Amniotic stem cell (primary cell): ENCODE data around the gene FUT3.
"Not testable (repeated sequence)": the region's sequence is repeated elsewhere in the genome, so short reads cannot be mapped to it uniquely, and the experiment has no call there.

Source experiments
- DNase-seq: peaks from one replicate; lab custom pipeline; 2025; lab: John Stamatoyannopoulos, UW

The FUT3 gene

DNA sequence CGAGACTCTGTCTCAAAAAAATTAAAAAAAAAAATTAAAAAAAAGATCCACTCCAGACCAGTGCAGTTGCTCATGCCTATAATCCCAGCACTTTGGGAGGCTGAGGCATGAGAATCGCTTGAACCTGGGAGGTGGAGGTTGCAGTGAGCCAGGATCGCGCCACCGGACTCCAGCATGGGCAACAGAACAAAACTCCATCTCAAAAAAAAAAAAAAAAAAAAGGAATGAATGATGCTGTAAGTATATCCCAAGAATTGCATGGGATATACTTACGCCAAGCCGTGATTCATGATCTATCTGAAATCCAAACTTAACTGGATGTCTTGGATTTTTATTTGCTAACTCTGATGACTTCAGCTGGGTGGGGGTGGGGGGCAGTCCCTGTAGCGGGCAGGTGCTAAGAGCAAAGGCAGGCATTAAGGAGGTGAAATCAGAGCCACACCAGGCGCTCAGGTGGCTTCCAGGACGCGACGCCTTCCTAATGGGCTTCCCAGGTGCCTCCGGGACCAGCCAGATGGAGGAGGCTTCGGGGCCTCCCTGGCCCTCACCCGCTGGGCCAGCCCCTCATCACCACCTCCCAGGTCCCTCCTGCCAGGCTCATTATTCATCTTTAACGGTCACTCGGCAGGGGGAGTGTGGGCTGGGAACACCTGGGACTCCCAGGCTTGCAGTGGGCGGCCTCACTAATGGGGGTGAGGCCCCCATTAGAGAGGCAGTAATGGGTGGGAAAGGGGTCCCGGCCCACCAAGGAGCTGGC, 30.5 kb upstream of the FUT3 start:
- DNase-seq: no peak

DNA sequence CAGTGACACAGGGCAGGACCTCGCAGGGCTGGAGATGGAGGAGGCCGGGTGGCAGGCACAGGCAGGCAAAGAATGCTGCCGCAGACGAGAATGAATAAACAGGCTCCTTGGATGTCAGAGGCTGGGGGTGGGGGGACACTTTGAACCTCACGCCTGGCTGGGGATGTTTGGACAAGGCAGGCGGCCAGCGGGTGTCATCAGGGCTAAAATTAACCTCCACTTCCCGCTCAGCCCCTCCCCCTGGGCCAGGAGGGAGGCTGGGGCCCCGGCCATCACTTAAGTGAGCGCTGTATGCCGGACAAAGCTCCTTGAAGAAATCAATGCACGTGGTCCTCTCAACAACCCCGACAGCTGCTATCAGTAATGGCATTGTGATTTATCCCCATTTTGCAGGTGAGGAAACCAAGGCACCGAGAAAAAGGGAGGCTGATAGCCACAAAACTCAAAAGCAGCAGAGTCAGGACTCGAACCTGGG, 29.4 kb upstream of the FUT3 start:
- DNase-seq: no peak

DNA sequence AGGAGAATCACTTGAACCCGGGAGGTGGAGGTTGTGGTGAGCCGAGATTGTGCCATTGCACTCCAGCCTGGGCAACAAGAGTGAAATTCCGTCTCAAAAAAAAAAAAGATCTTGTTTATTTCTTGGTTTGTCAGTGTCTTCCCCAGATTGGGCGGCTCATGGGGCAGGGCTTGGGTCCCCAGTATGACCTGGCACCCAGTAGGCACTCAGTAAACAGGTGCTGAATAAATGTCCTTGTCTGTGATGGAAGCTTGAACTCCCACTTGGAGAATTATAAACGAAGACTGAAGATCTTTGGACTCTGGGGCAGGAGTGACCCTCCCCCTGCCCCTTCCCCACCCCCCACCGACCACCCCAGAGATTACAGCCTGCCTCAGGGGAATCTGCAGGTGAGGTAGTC, 28.9 kb upstream of the FUT3 start:
- DNase-seq: no peak

DNA sequence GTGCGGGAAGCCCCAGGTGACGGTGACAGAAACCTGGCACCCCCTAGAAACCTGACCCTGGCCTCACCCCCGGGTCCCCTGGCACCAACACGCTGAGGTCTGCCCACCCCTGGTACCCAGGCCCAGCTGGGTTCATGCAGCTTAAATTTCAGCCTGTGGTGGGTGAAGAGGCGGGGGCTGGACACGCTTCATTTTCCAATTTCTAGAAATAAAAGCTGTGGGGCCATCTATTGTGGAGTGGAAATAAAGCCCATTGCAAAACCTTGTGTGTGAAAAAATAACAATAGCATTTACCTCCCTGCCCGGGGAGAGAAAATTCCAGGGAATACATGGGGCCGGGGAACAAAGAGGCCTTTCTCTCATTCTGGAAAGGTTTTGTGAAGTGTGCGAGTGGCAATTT, 26.6 kb upstream of the FUT3 start:
- no peak for DNase-seq

DNA sequence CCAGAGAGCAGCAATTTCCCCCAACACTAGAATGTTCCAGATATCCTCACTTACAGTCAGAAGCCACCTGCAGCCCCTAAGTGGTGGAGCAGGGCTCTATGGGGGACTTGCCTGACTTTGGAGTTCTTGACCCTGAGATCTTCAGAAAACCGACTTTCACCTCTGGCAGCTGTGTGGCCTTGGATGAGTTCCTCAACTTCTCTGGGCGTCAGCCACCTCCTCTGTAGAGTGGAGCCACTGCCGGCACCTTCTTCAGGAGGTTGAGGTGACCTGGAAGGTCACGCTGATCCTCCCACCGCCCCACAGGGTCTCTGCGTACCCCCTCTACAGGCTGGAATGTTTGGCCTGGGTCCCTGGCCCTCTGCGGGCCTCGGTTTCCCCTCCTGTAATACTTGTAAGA, 26.2 kb upstream of the FUT3 start:
- DNase-seq: no peak

DNA sequence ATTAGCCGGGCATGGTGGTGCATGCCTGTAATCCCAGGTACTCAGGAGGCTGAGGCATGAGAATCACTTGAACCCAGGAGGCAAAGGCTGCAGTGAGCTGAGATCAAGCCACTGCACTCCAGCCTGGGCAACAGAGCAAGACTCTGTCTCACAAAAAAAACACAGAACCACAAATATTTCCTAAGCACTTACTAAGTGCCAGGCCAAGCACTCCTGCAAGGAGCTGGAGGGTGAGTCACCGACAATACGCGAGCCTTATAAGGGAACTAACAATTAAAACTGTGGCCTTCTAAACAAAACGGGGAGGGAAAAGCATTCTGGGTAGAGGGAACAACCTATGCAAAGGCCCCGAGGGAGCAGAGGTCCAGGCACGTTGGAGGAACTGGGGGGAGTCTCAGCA, 23.2 kb upstream of the FUT3 start:
- not testable (repeated sequence) for DNase-seq

DNA sequence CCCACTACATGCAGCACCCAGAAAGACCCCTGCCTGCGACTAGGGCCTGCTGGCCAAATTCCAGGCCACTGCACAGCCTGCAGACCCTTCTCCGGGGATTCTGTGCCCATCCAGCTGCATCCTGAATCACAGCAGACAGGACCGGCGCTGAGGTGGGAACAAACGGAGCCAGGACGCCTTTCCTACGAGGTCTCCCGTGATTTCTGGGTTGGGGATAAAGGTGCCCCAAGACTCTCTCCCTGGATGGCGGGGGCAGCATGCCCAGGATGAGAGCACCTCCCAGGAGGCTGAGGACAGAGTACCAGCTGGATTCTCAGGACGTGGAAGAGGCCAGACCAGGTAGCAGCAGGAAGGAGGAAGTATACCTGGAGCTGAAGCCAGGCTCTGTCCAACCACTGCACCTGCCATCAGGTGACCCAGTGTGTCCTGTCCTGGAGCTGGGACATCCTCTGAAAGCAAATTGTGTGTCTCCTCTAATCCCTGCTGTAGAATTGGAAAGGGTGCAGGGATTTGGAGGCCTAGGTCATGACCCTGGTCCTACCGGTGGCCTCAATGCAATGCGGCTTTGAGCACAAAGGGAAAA, 22.5 kb upstream of the FUT3 start:
- DNase-seq: no peak

DNA sequence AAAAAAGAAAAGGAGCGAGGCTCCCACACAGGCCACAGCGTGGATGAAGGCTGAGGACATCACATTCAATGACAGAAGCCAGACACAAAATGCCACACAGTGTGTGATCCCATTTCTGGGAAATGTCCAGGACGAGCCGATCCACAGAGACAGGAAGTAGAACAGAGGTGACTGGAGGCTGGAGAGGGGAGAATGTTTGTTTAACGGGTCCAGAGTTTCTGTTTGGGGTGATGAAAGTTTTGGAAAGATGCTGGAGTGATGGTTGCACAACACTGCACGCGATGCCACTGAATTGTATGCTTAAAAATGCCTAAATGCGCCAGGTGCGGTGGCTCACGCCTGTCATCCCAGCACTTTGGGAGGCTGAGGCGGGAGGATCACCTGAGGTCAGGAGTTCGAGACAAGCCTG, 19.7 kb upstream of the FUT3 start:
- DNase-seq: no peak

DNA sequence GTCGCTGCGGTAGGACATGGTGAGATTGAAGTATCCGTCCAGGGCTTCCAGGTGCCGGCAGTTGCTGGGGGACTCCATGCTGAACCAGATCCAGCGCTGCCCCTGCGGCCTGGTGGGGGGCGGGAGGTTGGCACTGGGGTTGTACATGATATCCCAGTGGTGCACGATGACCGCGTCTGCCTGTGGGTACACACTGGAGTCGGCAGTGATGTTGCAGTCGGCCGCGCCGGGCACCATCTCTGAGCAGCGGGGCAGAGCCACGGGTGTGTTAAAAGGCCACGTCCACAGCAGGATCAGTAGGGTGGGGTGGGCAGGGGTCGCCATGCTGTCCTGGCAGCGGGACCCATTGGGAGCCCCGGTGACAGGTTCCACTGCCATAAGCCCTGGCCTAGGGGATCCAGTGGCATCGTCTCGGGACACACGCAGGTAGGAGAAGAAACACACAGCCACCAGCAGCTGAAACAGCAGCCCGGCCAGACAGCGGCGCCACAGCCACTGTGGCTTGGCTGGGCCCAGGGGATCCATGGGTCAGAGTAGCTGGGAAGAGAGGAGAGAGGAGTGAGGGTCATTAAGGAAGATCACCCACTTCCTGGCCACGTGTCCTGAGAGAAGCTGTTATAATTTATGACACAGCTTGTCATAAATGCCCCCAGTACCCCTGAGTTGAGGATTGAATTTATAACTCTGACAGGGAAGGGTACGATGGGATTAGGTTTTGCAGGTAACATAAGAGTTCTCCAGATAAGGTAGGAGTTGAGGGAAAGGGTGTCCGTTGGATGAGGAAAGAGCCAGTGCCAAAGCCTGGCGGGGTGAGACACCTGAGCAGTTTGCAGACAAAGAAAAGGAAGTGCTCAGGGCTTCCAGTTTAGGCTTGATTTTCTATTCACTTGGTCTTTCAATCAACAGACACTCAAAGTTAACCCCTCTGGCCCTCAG, 16.2 kb upstream of the FUT3 start:
- no peak for DNase-seq

DNA sequence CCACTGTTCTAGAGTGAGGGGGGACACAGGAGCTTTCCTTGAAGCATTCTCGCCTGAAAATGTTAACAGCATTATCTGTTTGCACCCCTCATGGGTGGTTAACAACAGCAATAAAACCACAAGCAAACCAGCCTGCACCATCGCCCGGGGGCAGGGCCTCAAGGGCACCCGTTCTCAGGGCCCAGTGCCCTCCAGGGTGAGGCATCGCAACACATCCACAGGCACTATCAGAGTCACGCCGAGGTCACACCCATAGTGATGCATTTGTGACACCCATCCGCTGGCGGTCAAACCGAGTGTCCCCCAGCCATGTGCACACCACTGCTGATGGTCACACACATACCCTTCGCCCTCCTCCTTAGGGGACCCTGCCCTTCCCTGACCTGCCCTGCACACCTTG, 14.5 kb upstream of the FUT3 start:
- DNase-seq: no peak

DNA sequence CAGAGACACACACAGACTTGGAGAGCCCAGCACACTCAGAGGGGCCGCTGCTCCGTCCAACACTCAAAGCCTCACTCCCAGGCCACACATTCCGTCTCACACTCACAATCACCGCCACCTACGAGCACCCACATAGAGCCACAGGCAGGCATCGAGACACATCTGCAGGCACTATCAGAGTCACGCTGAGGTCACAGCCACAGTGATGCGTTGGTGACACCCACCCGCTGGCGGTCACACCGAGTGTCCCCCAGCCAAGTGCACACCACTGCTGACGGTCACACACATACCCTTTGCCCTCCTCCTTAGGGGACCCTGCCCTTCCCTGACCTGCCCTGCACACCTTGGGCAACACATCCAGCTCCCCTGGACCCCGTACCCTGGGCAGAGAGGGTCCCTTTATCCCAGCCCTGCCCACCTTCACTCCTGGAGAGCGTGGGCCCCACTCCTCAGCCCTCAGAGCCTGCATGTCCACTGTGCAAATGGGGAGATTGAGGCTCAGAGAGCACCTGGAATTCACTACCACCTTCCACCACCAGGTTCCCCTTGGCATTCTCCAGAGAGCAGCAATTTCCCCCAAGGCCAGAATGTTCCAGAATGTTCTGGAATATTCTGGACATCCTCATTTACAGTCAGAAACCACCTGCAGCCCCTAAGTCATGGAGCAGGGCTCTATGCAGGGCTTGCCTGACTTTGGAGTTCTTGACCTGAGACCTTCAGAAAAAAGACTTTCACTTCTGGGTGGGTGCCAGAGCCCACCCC, 13.7 kb upstream of the FUT3 start:
- DNase-seq: no peak

DNA sequence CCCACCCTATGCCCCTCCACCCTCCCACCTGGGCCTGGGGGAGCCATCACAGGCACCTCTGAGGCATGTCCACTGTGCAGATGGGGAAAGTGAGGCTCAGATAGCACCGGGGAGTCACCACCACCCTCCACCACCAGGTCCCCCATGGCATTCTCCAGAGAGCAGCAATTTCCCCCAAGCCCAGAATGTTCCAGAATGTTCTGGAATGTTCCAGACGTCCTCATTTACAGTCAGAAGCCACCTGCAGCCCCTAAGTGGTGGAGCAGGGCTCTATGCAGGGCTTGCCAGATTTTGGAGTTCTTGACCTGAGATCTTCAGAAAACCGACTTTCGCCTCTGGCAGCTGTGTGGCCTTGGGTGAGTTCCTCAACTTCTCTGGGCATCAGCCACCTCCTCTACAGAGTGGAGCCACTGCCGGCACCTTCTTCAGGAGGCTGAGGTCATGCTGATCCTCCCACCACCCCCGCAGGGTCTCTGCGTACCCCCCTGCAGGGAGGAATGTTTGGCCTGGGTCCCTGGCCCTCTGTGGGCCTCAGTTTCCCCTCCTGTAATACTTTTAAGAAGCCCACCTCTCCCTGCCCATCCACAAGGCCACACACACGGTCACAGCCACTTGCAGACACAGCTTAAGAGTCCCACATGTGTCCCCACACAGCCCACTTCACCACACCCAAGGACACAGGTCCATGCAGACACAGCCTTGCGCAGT, 12.9 kb upstream of the FUT3 start:
- no peak for DNase-seq

DNA sequence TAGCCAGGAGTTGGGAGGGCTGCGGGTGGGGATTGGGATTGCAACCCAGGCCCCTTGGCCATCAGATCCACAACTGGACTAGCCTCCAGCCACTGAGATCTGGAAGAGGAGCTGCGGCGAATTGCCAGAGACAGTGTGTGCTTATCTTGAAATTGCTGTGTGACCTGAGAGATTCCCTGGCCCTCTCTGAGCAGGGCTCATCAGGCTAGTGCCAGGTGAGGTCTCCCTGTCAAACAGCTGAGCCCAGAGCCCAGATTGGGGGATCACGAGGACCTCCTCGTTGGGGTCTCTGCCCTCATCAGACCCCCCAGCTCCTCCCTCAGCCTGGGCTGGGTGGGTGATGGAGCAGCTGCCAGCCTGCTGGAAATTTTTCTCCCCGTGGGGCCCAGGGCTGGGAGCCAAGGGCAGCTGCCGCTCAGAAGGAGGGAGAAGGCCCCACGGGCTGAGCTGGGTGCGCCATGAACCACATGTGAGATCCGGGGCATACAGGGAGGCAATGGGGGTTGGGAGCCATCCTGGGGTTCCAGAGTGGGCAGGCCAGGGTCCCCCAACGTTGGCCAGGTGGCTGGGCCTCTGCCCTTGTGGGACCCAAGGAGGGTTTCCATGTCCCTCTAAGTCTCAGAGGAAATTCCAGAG, 11.9 kb upstream of the FUT3 start:
- no peak for DNase-seq

DNA sequence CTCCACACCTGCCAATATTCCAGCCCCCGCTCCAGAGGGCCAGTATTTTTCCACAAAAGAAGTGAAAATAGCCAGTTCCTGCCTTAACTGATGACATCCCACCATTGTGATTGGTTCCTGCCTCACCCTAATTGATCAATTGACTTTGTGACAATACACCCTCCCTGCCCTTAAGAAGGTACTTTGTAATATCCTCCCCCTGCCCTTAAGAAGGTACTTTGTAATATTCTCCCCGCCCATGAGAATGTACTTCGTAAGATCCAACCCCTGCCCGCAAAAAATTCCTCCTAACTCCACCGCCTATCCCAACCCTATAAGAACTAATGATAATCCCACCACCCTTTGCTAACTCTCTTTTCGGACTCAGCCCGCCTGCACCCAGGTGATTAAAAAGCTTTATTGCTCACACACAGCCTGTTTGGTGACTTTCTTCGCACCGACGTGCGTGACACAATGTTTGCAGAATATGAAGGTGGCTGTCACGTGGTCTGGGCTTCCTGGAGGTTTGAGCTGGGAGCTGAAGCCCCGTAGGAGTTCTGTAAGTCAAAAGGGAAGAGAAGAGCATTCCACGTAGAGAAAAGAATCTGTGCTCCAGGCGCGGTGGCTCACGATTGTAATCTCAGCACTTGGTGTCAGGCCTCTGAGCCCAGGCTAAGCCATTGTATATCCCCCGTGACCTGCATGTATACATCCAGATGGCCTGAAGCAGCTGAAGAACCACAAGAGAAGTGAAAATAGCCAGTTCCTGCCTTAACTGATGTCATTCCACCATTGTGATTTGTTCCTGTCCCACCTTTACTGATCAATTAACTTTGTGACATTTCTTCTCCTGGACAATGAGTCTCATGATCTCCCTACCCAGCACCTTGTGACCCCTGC, 6.2 kb upstream of the FUT3 start:
- DNase-seq: no peak

DNA sequence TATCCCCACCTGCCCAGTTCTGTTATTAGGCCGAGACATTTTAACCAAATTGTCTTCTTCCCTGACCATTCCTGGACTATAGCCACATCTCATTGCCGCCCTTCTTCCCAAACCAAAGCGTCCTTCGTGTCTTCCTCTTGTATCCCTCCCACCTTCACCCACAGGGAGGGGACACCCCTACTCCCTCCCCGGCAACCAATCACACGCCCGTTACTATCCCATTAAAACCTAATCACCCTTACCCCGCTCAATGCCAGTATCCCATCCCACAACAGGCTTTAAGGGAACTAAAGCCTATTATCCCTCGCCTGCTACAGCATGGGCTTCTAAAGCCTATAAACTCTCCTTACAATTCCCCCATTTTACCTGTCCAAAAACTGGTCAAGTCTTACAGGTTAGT, 3.9 kb upstream of the FUT3 start:
- DNase-seq: not testable (repeated sequence)

DNA sequence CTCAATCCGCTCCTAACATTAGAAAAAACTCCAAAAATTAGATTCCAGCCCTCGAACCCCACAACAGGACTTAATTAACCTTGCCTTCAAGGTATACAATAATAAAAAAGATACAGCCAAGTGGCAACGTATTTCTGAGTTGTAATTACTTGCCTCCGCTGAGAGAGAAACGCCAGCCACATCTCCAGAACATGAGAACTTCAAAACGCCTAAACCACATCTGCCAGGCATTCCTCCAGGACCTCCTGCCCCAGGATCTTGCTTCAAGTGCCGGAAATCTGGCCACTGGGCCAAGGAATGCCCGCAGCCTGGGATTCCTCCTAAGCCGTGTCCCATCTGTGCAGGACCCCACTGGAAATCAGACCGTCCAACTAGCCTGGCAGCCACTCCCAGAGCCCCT, 2.9 kb upstream of the FUT3 start:
- DNase-seq: not testable (repeated sequence)

DNA sequence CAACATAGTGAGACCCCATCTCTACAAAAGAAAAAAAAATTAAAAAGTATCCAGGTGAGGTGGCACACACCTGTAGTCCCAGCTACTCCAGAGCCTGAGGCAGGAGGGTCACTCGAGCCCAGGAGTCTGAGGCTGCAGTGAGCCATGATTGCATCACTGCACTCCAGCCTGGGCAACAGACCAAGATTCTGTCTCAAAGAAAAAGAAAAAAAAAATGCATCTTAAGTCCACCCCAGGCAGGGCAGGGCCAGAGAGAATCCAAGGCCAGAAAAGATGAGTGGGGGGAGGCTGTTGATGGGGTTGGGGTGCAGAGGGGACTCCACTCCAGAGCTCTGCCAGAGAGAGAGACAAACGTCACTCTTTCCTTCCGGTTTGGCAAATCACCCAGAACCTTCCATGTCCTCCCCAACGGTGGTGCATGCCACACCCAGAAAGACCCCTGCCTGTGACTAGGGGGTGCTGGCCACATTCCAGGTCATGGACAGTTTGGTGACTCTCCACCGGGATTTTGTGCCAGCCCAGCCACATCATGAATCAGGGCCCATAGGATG, 431 bp downstream of the FUT3 start:
- DNase-seq: no peak

DNA sequence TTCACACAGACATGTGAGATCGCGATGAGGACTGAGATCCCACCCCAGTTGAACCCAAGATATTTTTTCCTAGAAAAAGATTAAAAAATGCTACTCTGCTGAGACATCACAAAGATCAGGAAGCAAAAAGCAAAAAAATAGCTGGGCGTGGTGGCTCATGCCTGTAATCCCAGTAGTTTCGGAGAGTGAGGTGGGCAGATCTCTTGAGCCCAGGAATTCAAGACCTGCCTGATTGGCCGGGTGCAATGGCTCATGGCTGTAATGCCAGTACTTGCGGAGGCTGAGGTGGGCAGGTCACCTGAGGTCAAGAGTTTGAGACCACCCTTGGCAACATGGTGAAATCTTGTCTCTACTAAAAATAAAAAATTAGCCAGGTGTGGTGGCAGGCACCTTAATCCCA, 1.1 kb downstream of the FUT3 start:
- no peak for DNase-seq

DNA sequence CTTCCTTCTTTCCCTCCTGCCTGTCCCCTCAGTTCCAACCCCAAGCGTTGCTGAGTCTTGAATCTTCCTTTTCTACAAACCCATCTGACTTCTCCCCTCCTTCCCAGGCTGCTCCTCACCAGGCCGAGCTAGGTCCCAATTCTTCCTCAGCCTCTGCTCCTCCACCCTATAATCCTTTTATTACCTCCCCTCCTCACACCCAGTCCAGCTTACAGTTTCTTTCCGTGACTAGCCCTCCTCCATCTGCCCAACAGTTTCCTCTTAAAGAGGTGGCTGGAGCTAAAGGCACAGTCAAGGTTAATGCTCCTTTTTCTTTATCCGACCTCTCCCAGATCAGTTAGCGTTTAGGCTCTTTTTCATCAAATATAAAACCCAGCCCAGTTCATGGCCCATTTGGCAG, 2.6 kb downstream of the FUT3 start:
- DNase-seq: not testable (repeated sequence)

DNA sequence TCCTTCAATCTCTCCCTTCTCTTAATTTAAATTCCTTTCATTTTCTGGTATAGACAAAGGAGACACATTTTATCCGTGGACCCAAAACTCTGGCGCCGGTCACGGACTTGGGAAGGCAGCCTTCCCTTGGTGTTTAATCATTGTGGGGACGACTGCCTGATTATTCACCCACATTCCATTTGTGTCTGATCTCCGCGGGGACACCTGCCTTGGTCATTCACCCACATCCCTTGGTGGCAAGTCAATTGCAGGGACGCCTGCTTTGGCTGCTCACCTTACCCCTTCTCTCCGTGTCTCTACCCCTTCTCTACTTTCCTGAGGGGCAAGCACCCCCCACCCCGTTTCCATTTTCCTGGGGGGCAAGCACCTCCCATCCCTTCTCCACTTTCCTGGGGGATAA, 3.4 kb downstream of the FUT3 start:
- not testable (repeated sequence) for DNase-seq
